Medulla oblongata (tissue), 1 donor: ENCODE data around the gene KRT4.

Experiments
- DNase-seq: peaks from one replicate; pipeline ENCODE4 v3.0.0-alpha.2; 2015; ENCODE audit errors: extremely low spot score

The KRT4 gene

GRCh38 chr12:52821826-52822660 lies 8.1 kb upstream of the KRT4 start:
- no peak for DNase-seq

- no peak for DNase-seq
These were observed 7.3 kb upstream of the KRT4 start for GRCh38 chr12:52821071-52821730.

- no peak for DNase-seq
These were observed 6.6 kb upstream of the KRT4 start for GRCh38 chr12:52820521-52820920.

- no peak for DNase-seq
These were observed 6.0 kb upstream of the KRT4 start for GRCh38 chr12:52819731-52820510.

GRCh38 chr12:52818887-52819420 lies 5.0 kb upstream of the KRT4 start:
- no peak for DNase-seq

GRCh38 chr12:52818388-52818787 lies 4.5 kb upstream of the KRT4 start:
- DNase-seq = no peak

GRCh38 chr12:52817699-52818238 lies 3.9 kb upstream of the KRT4 start:
- no peak for DNase-seq

GRCh38 chr12:52817003-52817698 lies 3.2 kb upstream of the KRT4 start:
- DNase-seq = no peak

GRCh38 chr12:52815676-52816588 lies 2.0 kb upstream of the KRT4 start:
- no peak for DNase-seq

GRCh38 chr12:52815161-52815560 lies 1.2 kb upstream of the KRT4 start:
- no peak for DNase-seq

GRCh38 chr12:52814710-52815155 lies 817 bp upstream of the KRT4 start:
- no peak for DNase-seq

- DNase-seq = no peak
These were observed 605 bp downstream of the KRT4 start for GRCh38 chr12:52813203-52813819.

- no peak for DNase-seq
These were observed 1.2 kb downstream of the KRT4 start for GRCh38 chr12:52812749-52813148.

- DNase-seq = no peak
These were observed 1.9 kb downstream of the KRT4 start for GRCh38 chr12:52812073-52812400.

- DNase-seq = no peak
These were observed 2.5 kb downstream of the KRT4 start for GRCh38 chr12:52811191-52812072.

- DNase-seq = no peak
These were observed 3.4 kb downstream of the KRT4 start for GRCh38 chr12:52810554-52810953.

GRCh38 chr12:52809166-52809565 lies 4.8 kb downstream of the KRT4 start:
- no peak for DNase-seq

GRCh38 chr12:52808573-52809160 lies 5.2 kb downstream of the KRT4 start:
- DNase-seq = no peak
